Measurements from ENCODE around the gene POFUT2.

Gene POFUT2

GRCh38 chr21:45296638-45297037 lies 8.9 kb upstream of the POFUT2 start:
- no peak for DNase-seq

DNA sequence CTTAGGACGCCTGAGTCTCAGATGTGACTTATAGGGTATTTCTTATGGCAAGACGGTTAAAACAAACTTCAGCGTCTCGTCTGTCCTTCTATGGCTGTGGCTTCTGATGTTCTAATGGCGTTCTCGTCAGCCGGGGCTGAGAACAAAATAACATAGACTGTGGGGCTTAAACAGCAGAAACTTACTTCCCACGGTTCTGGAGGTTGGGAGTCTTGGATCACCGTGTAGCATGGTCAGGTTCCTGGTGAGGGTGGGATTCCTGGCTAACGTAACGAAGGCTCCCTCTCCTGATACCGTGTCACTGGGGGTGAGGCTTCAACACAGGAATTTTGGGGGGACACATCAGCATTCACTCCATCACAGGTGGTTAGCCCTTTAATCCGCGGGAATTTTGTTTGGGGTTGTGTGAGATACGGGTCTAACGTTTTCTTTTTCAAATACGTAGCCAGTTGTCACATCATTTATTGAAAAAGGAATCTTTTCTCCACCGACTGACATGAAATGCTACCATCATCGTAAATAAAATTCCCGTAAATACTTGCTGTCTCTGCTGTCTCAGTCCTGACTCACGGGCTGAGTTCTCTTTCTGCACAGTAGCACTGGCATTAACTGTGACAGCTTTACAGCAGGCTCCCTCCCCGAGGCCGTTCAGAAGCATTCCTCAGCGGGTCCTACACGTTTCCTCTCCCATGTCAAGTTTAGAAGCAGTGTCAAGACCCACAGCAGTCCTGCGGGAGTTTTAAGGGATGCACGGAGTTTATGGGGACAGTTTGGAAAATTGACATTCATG lies 8.1 kb upstream of the POFUT2 start:
- DNase-seq = no peak

GRCh38 chr21:45294509-45295291 lies 7.0 kb upstream of the POFUT2 start:
- DNase-seq = no peak

DNA sequence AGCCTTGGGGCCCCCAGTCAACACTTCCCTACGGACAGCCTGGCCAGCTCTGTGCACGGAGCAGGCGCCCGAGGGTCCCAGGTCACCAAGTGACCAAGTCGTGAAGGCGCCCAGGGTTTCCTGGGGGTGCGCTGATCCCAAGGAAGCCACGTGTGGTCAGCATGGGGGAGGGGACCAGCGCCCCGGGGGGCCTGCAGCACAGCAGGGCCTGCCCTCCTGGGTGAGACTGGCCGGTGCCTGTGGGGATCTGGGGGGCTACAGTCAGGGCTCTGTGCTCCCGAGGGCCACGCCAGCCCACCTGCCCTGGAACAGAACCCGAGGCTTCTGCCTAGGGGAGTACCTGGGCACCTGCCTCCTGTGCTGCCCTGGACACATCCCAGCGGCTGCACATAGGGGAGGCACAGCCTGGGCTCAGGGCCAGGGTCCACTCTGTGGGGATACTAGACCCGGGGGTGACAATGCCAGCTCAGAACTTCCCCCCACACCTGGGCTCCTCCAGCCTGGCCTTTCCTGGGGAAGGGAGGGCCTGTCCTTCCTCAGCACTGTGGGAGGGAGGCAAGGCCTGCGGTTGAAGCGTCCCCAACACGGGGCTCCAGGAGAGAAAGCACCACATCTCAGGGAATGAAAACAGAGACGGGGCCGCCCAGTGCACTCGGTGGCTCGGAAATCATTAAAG lies 6.2 kb upstream of the POFUT2 start:
- DNase-seq = no peak

DNA sequence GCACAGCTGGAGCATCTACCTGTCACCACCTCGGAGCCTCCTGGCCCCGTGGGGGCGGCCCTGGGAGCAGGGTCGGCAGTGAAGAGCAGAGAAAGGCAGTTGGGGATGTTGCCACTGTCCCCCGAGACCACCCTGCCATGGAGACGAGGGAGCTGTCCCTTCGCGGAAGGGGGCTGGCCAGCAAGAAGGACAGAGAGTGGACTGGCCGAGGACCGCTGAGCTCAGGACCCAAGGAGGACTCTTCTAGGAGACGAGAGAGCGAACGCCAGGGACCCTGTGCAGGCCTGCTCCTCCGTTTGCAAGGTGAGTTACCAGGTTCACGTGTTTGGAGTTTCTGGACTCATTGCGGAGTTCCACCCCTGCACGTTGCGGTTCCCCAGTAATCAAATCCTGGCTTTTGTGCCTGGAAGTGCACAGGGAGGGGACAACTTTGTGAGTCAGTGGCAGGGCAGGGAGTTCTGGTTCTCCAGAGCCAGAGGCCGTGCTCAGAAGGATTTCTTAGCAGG lies 5.6 kb upstream of the POFUT2 start:
- DNase-seq = no peak

DNA sequence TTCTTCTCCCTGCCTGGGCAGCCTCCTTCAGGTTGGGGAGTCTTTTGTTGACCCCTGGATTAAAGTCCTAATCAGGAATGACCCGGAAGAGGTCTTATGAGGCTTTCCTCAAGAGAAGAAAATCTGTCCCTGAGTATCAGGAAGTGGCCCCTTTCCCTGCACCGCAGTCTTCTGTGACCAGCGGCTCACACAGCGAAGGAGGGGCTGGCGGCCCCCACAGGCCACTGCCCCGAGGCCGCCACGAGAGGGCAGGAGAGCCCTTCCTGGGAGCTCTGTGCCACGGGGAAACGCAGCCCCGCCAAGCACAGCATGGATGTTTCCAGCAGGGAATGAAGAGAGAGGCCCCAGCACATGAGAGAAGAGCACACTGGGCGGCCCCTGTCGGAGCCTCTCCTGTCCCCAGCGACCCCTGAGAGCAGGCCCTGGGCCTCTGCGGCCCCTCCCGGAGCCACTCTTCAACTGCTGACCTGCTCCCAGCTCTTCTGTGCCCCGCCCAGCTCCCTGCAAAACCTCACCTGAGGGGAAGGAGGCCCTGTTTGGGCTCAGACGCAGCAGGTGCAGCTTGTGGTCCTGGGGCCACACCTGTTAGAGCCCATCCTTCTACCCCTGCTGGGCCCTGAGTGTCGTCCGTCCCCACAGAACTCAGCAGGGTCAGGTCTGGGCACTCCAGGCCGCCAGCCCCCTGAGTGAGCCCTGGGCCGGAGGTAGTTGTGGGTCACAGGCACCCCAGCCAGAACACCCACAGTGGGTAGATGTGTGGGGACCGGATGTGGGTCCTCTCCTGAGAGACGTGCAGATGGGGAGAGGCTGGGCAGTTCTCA lies 4.9 kb upstream of the POFUT2 start:
- peak; percentile 24 for DNase-seq

DNA sequence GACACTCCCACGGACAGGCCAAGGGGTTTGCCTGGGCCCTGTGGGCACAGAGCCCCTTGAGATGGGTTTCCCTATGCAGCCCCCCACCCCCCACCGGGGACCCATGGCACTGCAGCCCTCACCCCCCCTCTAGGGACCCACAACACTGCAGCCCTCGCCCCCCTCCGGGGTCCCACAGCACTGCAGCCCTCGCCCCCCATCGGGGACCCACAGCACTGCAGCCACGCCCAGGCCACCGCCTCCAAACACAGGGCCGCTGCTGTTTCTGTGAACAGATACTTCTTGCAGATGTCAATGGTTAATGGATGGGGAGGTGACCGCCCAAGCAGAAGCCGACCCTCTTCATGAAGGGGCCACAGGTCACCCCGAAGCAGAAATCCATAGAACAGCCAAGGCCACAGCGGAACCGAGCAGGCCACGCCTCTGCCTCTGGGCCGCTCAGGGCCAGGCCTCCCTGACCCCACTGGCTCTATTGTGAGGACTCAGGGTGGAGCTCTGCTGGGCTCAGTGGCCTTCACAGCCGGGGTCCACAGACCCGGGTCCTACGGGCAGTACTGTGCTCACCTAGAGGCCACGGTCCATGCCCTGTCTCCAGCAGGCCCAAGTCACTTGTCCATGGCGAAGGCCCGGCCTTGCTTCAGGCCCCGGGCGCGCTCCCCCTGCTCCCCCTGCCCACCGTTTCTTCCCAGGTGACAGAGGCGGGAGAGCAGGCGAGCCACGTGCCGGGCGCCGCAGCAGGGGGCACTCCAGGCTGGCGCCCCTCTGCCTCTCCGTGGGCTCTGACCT lies 4.1 kb upstream of the POFUT2 start:
- DNase-seq = no peak

DNA sequence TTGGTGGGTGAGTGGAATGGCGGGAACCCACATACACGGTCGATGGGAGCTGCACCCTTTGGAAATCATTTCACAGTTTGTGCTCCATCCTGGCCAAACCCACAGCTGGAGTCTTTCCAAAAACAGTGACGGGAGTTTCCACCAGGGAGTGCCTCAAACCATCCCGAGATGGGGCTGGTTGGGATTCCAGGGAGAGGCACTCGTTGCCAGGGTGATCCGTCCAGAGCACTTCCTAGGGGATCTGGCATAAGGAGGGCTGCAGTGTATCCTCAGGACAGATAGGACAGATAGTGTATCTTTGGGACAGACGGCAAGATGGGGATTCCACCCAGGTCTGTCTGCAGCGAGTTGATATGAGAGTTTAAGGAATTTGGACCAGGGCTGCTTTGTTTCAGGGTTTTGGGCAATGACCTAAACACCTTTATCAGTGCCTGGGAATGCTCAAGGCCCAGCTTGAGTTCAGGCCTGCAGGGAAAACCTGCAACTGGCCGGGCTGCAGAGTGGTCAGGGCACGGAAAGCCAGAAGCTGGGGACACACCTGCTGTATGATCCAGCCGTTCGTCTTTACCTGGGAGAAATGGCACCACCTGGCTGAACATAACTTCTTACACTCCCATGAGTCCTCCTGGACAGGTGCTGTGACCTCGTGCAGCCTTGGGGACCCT lies 3.4 kb upstream of the POFUT2 start:
- DNase-seq = no peak

- DNase-seq = no peak
These were observed 2.2 kb upstream of the POFUT2 start for GRCh38 chr21:45289655-45290515.

- DNase-seq = no peak
These were observed 1.4 kb upstream of the POFUT2 start for GRCh38 chr21:45289134-45289533.

- DNase-seq = no peak
These were observed 746 bp upstream of the POFUT2 start for GRCh38 chr21:45288441-45288841.

DNA sequence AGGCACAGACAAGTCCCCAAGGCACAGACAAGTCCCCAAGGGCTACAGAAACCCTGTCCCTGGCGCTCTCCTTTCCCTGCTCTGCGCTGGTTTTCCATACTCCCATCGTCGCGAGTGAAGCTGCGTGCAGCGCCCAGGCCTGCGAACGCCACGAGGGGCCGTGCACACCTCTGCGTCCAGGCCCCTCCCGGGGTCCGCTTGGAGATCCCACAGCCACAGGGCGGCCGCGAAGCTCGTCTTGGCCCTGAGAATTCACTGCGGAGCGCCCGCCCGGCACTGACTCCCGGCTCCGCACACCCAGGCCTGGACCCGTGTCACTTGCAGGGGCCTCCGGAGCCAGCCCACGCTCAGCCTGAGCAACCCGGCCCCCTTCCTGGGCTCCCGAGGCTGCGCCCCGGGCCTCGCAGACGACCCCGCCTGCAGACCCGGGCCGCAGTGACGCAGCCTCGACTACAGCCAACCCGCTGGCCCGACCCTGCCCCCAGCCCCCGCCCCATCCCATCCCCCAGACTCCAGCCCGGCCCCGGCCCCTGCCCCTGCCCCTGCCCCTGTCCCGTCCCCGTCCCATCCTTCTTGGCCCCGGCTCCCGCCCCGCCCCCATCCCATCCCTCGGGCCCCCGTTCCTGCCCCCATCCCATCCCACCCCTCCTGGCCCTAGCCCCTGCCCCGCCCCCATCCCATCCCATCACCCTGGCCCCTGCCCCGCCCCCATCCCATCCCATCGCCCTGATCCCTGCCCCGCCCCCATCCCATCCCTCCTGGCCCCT lies 841 bp downstream of the POFUT2 start:
- no peak for DNase-seq

- no peak for DNase-seq
These were observed 2.3 kb downstream of the POFUT2 start for GRCh38 chr21:45285266-45285931.

DNA sequence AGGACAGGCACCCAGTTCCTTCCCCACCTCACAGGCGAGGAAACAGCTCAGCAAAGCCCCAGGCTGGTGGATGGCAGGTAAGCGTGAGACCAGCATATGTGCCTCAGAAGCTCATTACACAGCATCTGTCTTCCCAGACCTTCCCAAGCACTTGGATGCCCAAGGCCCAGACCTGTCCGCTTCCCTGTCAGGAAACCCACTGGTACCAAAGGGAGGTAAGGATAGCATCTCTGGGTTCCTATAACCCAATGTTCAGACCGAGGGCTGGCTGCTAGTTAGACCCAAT lies 3.3 kb downstream of the POFUT2 start:
- no peak for DNase-seq

DNA sequence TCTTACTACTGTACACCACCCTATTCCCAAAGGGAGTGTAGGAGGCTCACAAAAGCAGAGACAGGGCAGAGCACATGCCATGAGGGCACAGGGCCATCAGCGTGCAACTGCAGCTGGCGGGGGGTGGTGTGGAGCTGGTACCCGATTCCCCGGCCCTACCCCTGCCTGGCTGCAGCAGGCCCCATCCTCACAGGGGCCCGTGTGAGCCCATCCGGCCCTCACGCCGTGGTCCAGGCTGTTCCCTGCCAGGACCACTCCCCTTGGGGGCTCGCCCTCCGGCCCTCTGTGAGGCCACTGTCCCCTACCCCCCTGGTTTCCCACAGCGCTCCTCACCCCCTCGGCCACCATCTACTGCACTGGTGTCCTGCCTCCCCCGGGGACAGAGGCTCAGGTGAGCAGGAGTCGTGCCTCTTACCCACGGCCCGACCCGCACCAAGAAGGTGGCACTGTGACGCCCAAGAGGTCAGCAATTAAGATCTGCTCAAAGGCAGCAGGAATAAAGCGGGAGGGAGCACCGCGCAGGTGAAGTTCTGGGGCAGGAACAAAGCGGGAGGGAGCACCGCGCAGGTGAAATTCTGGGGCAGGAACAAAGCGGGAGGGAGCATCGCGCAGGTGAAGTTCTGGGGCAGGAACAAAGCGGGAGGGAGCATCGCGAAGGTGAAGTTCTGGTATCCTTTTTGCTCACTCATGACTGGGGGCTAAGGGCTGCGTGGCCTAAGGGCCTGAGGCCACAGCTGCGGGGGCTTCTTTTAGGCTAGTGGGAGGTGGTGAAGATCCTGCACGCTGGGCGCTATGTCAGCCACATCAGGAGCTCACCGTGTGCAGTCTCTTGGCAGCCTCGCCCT lies 3.9 kb downstream of the POFUT2 start:
- DNase-seq = no peak

GRCh38 chr21:45283035-45283610 lies 4.6 kb downstream of the POFUT2 start:
- DNase-seq = no peak

DNA sequence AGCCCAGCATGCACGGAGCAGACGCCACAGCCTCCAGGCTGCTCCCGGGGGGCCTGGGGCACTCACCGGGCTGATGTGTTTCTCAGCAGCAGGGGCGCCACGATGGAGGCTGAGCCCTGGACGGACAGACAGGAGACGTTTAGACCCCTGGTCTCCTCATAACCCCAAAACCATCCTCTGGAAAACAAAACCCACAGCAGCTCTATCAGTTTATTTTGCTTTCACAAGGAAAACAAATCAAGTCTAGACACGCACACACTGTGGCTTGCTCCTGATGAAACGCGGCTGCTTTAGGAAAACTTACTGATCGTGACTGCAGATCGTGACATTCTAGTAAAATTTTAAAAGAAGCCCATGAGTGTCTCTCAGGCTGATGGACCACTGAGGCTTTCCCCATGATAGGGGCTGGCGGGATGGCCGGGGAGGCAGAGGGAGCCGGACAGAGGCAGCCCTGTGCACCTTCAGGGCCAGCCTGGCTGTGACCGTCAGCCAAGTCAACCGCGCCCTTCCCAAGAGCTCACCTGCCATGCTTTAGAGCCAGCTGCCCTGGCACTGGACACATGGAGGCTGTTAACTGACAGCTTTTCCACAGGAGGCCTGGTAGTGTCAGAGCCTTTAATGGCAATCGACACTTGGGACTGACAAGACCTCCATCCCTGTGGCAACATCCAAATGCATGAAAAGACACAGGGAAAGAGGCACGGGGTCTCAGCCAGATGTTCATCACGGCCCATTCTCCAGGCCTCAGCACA lies 5.2 kb downstream of the POFUT2 start:
- DNase-seq = no peak

All from NCI-H774 (cell line).